MCF 10A (cell line): ENCODE results near the gene FAM217A. TPM values are rescaled to one million over a fixed set of nuclear protein-coding genes. Genes with fewer than 3 reads are reported as not detected.

Experiments used
- Bru-seq: library from RNA; stranded (reverse); fragments of 400-500 nt; gene quantifications from one replicate; lab custom pipeline; 2021; lab: Mats Ljungman, UMichigan
- BruChase-seq, 2 experiments: library from RNA; stranded (reverse); fragments of 400-500 nt; gene quantifications; one replicate each; lab custom pipeline; 2021; lab: Mats Ljungman, UMichigan
- BruUV-seq: library from RNA; stranded (reverse); fragments of 400-500 nt; replicated peaks from 2 replicates; lab custom pipeline; 2021; lab: Mats Ljungman, UMichigan
- CTCF ChIA-PET: fragments of 300-600 bp; sonication (Branson Sonifier 250); formaldehyde crosslinking; extraction: SDS; loops from one replicate; lab custom pipeline; 2021; ENCODE audit warnings: antibody characterized with exemption, inconsistent platforms; lab: Yijun Ruan, JAX
- POLR2A ChIA-PET: fragments of 300-600, 350-650 bp; sonication (Branson Sonifier 250); formaldehyde crosslinking; extraction: SDS; loops from one replicate; lab custom pipeline; 2020; ENCODE audit warnings: antibody characterized with exemption, inconsistent platforms; lab: Yijun Ruan, JAX
- DNase-seq: peaks from one replicate; pipeline ENCODE4 v3.0.0-alpha.2; 2018; ENCODE audit not compliant: unreplicated experiment
- H3K27ac Mint-ChIP-seq: one replicate; pipeline ENCODE4 v1.8.0; 2022; ENCODE audit warnings: mild to moderate bottlenecking, low read depth, mixed read lengths; ENCODE audit not compliant: unreplicated experiment
- H3K27me3 Mint-ChIP-seq: one replicate; pipeline ENCODE4 v1.8.0; 2022; ENCODE audit warnings: mixed read lengths; ENCODE audit not compliant: insufficient read depth, unreplicated experiment
- H3K36me3 Mint-ChIP-seq: one replicate; pipeline ENCODE4 v1.8.0; 2022; ENCODE audit warnings: mild to moderate bottlenecking, moderate library complexity, mixed read lengths; ENCODE audit not compliant: insufficient read depth, unreplicated experiment
- H3K4me1 Mint-ChIP-seq: one replicate; pipeline ENCODE4 v1.8.0; 2022; ENCODE audit warnings: mixed read lengths; ENCODE audit not compliant: insufficient read depth, unreplicated experiment
- H3K4me3 Mint-ChIP-seq: one replicate; pipeline ENCODE4 v1.8.0; 2022; ENCODE audit warnings: mild to moderate bottlenecking, moderate library complexity, mixed read lengths; ENCODE audit not compliant: unreplicated experiment
- H3K9me3 Mint-ChIP-seq: one replicate; pipeline ENCODE4 v1.8.0; 2022; ENCODE audit warnings: mixed read lengths; ENCODE audit not compliant: unreplicated experiment
- CTCF ChIP-seq: fragments of 200-600 bp; IDR thresholded peaks from one replicate; pipeline ENCODE4 v1.8.0; 2022; ENCODE audit warnings: antibody characterized with exemption, mild to moderate bottlenecking; ENCODE audit not compliant: unreplicated experiment
- intact Hi-C: fragments of 100-400 bp; cut with micrococcal nuclease; formaldehyde crosslinking; loops from 2 replicates; pipeline ENCODE4 v1.14.1; 2022
- long read RNA-seq: library from polyadenylated mRNA; stranded (forward); transcript quantifications from one replicate; pipeline ENCODE4 v2.0.0, GENCODE V29; 2022
- total RNA-seq: library from RNA; stranded (reverse); gene quantifications from 2 replicates; pipeline ENCODE4 v1.2.3, GENCODE V29; 2022

The FAM217A gene
- total RNA-seq (not detected in 2 replicates), Bru-seq, nascent RNA (not detected), BruChase-seq, experiment 1, labeled RNA remaining after a 6-hour chase (not detected), BruChase-seq, experiment 2, labeled RNA remaining after a 2-hour chase (not detected)
- long read RNA-seq, partial matches to known transcripts = 0 of 3 reads
- long read RNA-seq, other reads (novel, unspliced or antisense) = 3 of 3 reads

GRCh38 chr6:4078691-4079471 is at the start of gene FAM217A:
Gene FAM217A, minus strand, starts transcription at chr6:4079137. Its CDS starts 1,723 bp downstream, at chr6:4077414.
- TF ChIP-seq CTCF = no peak
- no peaks in the 10 kb centered on the region for H3K9me3 Mint-ChIP-seq
- ChIA-PET POLR2A (no interaction called here), CTCF (no interaction called here)
- no peak within 1 kb of the TSS for H3K4me3 Mint-ChIP-seq
- H3K27me3 Mint-ChIP-seq = no peaks in the 10 kb centered on the region
- no peak within 1 kb of the TSS for H3K27ac Mint-ChIP-seq
- no peaks in the 10 kb centered on the region for H3K4me1 Mint-ChIP-seq
- intact Hi-C loops = no loop called here
- H3K36me3 Mint-ChIP-seq = no peaks in the 10 kb centered on the region
- no TSS peak for BruUV-seq
- DNase-seq = no peak

GRCh38 chr6:4128072-4128471 is 49.1 kb upstream of the FAM217A start:
- BruUV-seq = no TSS peak
- POLR2A ChIA-PET = interaction anchor here (0.8 to 3.0 kb wide), 2 partner anchors 7 to 71 kb away, joined by 3 to 15 read pairs; partner anchors contain the start of gene ECI2

GRCh38 chr6:4125933-4126864 is 47.3 kb upstream of the FAM217A start:
- TF ChIP-seq CTCF = peak; percentile 28
- CTCF ChIA-PET = interaction anchor here (0.6 to 2.3 kb wide), 6 partner anchors 8 to 1853 kb away, joined by 3 to 11 read pairs (median 3); no protein-coding TSS in a partner anchor
- Mint-ChIP-seq H3K4me3 (no peak overlapping the region), H3K4me1 (peaks cover 11% of the 10 kb centered on the region), H3K36me3 (peaks cover 54% of the 10 kb centered on the region), H3K9me3 (peaks cover 4% of the 10 kb centered on the region), H3K27ac (no peak overlapping the region), H3K27me3 (no peaks in the 10 kb centered on the region)
- intact Hi-C loops = loop anchor here (1.0 to 2.0 kb wide), 2 partner anchors 30 to 67 kb away; no protein-coding TSS in a partner anchor
- DNase-seq = peak; percentile 80
- POLR2A ChIA-PET = interaction anchor here (0.9 to 3.0 kb wide), 2 partner anchors 9 to 70 kb away, joined by 4 to 15 read pairs; partner anchors contain the start of gene ECI2
- BruUV-seq = no TSS peak

More at GRCh38 chr6:4128072-4128471, 49.1 kb upstream of the FAM217A start:
- CTCF ChIA-PET = interaction anchor here (0.7 to 2.3 kb wide), 2 partner anchors 24 to 28 kb away, joined by 3 to 11 read pairs; no protein-coding TSS in a partner anchor
- Mint-ChIP-seq H3K27me3 (no peaks in the 10 kb centered on the region), H3K4me1 (peaks cover 11% of the 10 kb centered on the region), H3K9me3 (no peaks in the 10 kb centered on the region), H3K4me3 (no peak overlapping the region), H3K36me3 (peaks cover 44% of the 10 kb centered on the region), H3K27ac (no peak overlapping the region)
- intact Hi-C loops = no loop called here
- TF ChIP-seq CTCF = no peak
- no peak for DNase-seq
